Measurements from ENCODE around the gene ODAPH. TPM values are rescaled to one million over a fixed set of nuclear protein-coding genes. Genes with fewer than 3 reads are reported as not detected.

ODAPH gene
- total RNA-seq, 2 experiments from 2014 or later: not detected

- TF ChIP-seq CTCF (IDR thresholded peaks at IDR 0.05): no peak
- Mint-ChIP-seq H3K4me3 (no peak overlapping the region), H3K4me1 (ENCODE audit: low read depth) (no peaks in the 10 kb centered on the region), H3K9me3 (no peaks in the 10 kb centered on the region), H3K36me3 (ENCODE audit: low read depth) (no peaks in the 10 kb centered on the region), H3K27me3 (peaks cover 2% of the 10 kb centered on the region), H3K27ac (no peak overlapping the region)
- intact Hi-C loops (cut with micrococcal nuclease): no loop called here
- DNase-seq (no peak), ATAC-seq (no peak)
- CTCF ChIA-PET: no interaction called here
- POLR2A ChIA-PET: no interaction called here
Observed at GRCh38 chr4:75565481-75565880, 9.6 kb downstream of the ODAPH start.

GRCh38 chr4:75566911-75567310, 11.0 kb downstream of the ODAPH start:
- Mint-ChIP-seq H3K36me3 (ENCODE audit: low read depth) (no peaks in the 10 kb centered on the region), H3K4me3 (no peak overlapping the region), H3K27ac (no peak overlapping the region), H3K27me3 (peaks cover 2% of the 10 kb centered on the region), H3K4me1 (ENCODE audit: low read depth) (no peaks in the 10 kb centered on the region), H3K9me3 (no peaks in the 10 kb centered on the region)
- DNase-seq: no peak
- intact Hi-C loops (cut with micrococcal nuclease): no loop called here
- ATAC-seq: no peak
- POLR2A ChIA-PET: no interaction called here
- CTCF ChIA-PET: interaction anchor here (1.4 kb wide), 1 partner anchor 11 kb away, joined by 5 read pairs; no protein-coding TSS in a partner anchor
- no peak for TF ChIP-seq CTCF (IDR thresholded peaks at IDR 0.05)

GRCh38 chr4:75567725-75568124, 11.9 kb downstream of the ODAPH start:
- no peaks in the 10 kb centered on the region for H3K36me3 Mint-ChIP-seq (ENCODE audit: low read depth)
- no peak for TF ChIP-seq CTCF (IDR thresholded peaks at IDR 0.05)
- no peak overlapping the region for H3K4me3 Mint-ChIP-seq
- ChIA-PET POLR2A (no interaction called here), CTCF (interaction anchor here (1.4 kb wide), 1 partner anchor 10 kb away, joined by 5 read pairs; no protein-coding TSS in a partner anchor)
- ATAC-seq: no peak
- peaks cover 2% of the 10 kb centered on the region for H3K27me3 Mint-ChIP-seq
- H3K9me3 Mint-ChIP-seq: no peaks in the 10 kb centered on the region
- no peak overlapping the region for H3K27ac Mint-ChIP-seq
- intact Hi-C loops (cut with micrococcal nuclease): no loop called here
- H3K4me1 Mint-ChIP-seq (ENCODE audit: low read depth): no peaks in the 10 kb centered on the region
- DNase-seq: no peak

GRCh38 chr4:75584067-75584466, 28.2 kb downstream of the ODAPH start:
- Mint-ChIP-seq H3K4me1 (ENCODE audit: low read depth) (no peaks in the 10 kb centered on the region), H3K4me3 (no peak overlapping the region), H3K36me3 (ENCODE audit: low read depth) (no peaks in the 10 kb centered on the region), H3K27me3 (peaks cover 4% of the 10 kb centered on the region), H3K9me3 (peaks cover 7% of the 10 kb centered on the region), H3K27ac (no peak overlapping the region)
- DNase-seq (no peak), ATAC-seq (no peak)
- ChIA-PET POLR2A (no interaction called here), CTCF (interaction anchor here (0.9 to 1.9 kb wide), 3 partner anchors 124 to 250 kb away, joined by 3 to 12 read pairs (median 6); partner anchors contain the start of gene USO1)
- intact Hi-C loops (cut with micrococcal nuclease): no loop called here
- TF ChIP-seq CTCF (IDR thresholded peaks at IDR 0.05): no peak

- intact Hi-C loops (cut with micrococcal nuclease): no loop called here
- no peak for TF ChIP-seq CTCF (IDR thresholded peaks at IDR 0.05)
Observed at GRCh38 chr4:75593393-75593792, 37.5 kb downstream of the ODAPH start.

More at GRCh38 chr4:75593393-75593792, 37.5 kb downstream of the ODAPH start:
- DNase-seq (no peak), ATAC-seq (no peak)
- H3K4me3 Mint-ChIP-seq: no peak overlapping the region
- no peaks in the 10 kb centered on the region for H3K36me3 Mint-ChIP-seq (ENCODE audit: low read depth)
- no peaks in the 10 kb centered on the region for H3K9me3 Mint-ChIP-seq
- no peaks in the 10 kb centered on the region for H3K27me3 Mint-ChIP-seq
- H3K4me1 Mint-ChIP-seq (ENCODE audit: low read depth): peaks cover 2% of the 10 kb centered on the region
- ChIA-PET POLR2A (no interaction called here), CTCF (interaction anchor here (2.2 kb wide), 1 partner anchor 117 kb away, joined by 5 read pairs; no protein-coding TSS in a partner anchor)
- no peak overlapping the region for H3K27ac Mint-ChIP-seq
